A549 treated with AZD9567 at 1 μM for 4 hours (cell line): ENCODE results near the gene DOLK. TPM values are rescaled to one million over a fixed set of nuclear protein-coding genes. Genes with fewer than 3 reads are reported as not detected.

Experiments
- total RNA-seq: library from RNA; stranded (reverse); fragments of 200-300 nt; extraction: Qiagen RNA extraction; gene quantifications from 5 replicates; pipeline ENCODE4 v1.2.3, GENCODE V29; 2022; ENCODE audit not compliant: insufficient read depth

The DOLK gene
- 26.2 to 39.9 TPM (median 37.0 TPM) in 5 replicates for total RNA-seq

GRCh38 chr9:128947527-128948301, at the start of gene DOLK, which contains the start of gene NUP188:
Gene DOLK (minus strand): TSS chr9:128947603. CDS start chr9:128947303, 300 bp downstream.
Gene NUP188 (plus strand): TSS chr9:128947699. CDS start chr9:128947720, 21 bp downstream.

DNA sequence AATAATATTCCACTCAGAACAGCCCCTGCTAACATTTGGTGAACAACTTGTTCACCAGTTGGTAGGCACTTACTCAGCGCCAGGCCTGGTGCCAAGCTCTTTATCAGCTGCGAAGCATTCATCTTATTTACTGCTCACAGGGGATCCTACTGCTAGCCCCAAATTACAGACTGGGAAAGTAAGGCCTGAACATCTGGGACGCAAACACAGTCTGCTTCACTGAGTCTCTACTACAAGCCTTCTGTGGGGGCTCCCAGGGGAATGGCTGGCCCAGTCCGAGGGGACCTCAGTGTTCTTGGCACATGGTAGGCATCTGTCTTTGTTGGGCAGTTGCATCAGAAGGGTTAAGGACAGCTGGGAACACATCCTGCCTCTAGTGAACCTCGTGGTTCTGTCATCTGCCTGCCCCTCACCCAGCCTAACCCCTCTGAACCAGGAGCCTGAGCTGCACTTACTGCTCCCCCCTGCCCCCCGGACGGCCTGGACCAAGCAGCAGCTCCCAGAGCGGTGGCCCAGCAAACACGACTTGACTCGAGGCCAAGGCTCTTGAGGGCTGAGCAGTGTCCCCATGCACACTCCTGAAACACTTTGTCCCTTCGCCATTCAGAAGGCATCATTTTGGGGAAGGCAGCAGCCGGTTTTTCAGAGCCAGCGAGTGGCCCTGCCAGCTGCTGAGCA, 26.9 kb downstream of the DOLK start, which contains the start of gene PHYHD1:
Gene PHYHD1 (plus strand): TSS at position 602 of the 678 bp plus-strand sequence. CDS start 1,342 bp downstream, outside the sequence.

Other genes with a start within 250 kb of the DOLK start
- gene PKN3, start 245.1 kb downstream of the DOLK start, total RNA-seq, result 11.4 to 17.0 TPM (median 15.6 TPM) in 5 replicates
- 53.6 to 103 TPM (median 94.4 TPM) in 5 replicates for gene ZDHHC12, start 223.5 kb downstream of the DOLK start, total RNA-seq
- gene ZER1, start 175.7 kb downstream of the DOLK start, total RNA-seq, result 15.0 to 17.6 TPM (median 16.3 TPM) in 5 replicates
- gene TBC1D13, start 160.3 kb downstream of the DOLK start, total RNA-seq, result 16.8 to 21.5 TPM (median 21.0 TPM) in 5 replicates
- gene ENDOG, start 129.1 kb downstream of the DOLK start, total RNA-seq, result 26.0 to 34.7 TPM (median 31.6 TPM) in 5 replicates
- 13.8 to 53.8 TPM (median 51.2 TPM) in 5 replicates for gene SPOUT1, start 117.8 kb downstream of the DOLK start, total RNA-seq
- 10.6 to 17.9 TPM (median 11.7 TPM) in 5 replicates for gene KYAT1, start 65.7 kb downstream of the DOLK start, total RNA-seq
- 75.4 to 98.6 TPM (median 92.6 TPM) in 5 replicates for gene LRRC8A, start 65.5 kb downstream of the DOLK start, total RNA-seq
- gene PHYHD1, start 26.6 kb downstream of the DOLK start, total RNA-seq, result 0.15 to 0.24 TPM in 2 of 5 replicates, not detected in the others
- 37.7 to 54.3 TPM (median 41.8 TPM) in 5 replicates for gene NUP188, start 96 bp upstream of the DOLK start, total RNA-seq
- gene SH3GLB2, start 80.7 kb upstream of the DOLK start, total RNA-seq, result 42.4 to 59.2 TPM (median 56.2 TPM) in 5 replicates
- gene MIGA2, start 89.0 kb upstream of the DOLK start, total RNA-seq, result 11.1 to 18.2 TPM (median 16.4 TPM) in 5 replicates
- gene DOLPP1, start 133.5 kb upstream of the DOLK start, total RNA-seq, result 19.8 to 21.8 TPM (median 20.1 TPM) in 5 replicates
- gene CRAT, start 163.2 kb upstream of the DOLK start, total RNA-seq, result 29.3 to 31.6 TPM (median 31.5 TPM) in 5 replicates
- gene PTPA, start 163.8 kb upstream of the DOLK start, total RNA-seq, result 105 to 132 TPM (median 120 TPM) in 5 replicates
- 27.7 to 48.9 TPM (median 47.5 TPM) in 5 replicates for gene IER5L, start 230.7 kb upstream of the DOLK start, total RNA-seq